B cell (primary cell): ENCODE measurements around the gene TMEM235.

Experiments used
- CTCF ChIP-seq: fragments of 200-600 bp; IDR thresholded peaks from one replicate; pipeline ENCODE4 v1.8.0; 2022; ENCODE audit warnings: antibody characterized with exemption, mild to moderate bottlenecking
- EZH2 ChIP-seq: IDR thresholded peaks from 2 replicates; pipeline ENCODE4 v1.6.1; 2012; ENCODE audit warnings: borderline replicate concordance, low read depth, mild to moderate bottlenecking, moderate library complexity, low read length; ENCODE audit not compliant: insufficient read depth, poor library complexity, severe bottlenecking

- TF ChIP-seq CTCF (no peak), EZH2 (no peak)
Observed at GRCh38 chr17:78219396-78220150, 11.9 kb upstream of the TMEM235 start.
